Loucy (cell line): ENCODE data around the gene NOS1.

Experiments
- EZH2phosphoT487 ChIP-seq: fragments of 200-600 bp; IDR thresholded peaks from 2 replicates; pipeline ENCODE4 v1.6.1; 2018; ENCODE audit warnings: antibody characterized with exemption, mild to moderate bottlenecking, moderate library complexity, borderline replicate concordance
- TF ChIP-seq, protein P1 (sequence below): fragments of 200-600 bp; sonication (generic); conservative IDR thresholded peaks from 2 replicates; pipeline ENCODE4 v1.5.1; 2014; ENCODE audit warnings: mild to moderate bottlenecking, antibody characterized with exemption, low read length

DNA sequence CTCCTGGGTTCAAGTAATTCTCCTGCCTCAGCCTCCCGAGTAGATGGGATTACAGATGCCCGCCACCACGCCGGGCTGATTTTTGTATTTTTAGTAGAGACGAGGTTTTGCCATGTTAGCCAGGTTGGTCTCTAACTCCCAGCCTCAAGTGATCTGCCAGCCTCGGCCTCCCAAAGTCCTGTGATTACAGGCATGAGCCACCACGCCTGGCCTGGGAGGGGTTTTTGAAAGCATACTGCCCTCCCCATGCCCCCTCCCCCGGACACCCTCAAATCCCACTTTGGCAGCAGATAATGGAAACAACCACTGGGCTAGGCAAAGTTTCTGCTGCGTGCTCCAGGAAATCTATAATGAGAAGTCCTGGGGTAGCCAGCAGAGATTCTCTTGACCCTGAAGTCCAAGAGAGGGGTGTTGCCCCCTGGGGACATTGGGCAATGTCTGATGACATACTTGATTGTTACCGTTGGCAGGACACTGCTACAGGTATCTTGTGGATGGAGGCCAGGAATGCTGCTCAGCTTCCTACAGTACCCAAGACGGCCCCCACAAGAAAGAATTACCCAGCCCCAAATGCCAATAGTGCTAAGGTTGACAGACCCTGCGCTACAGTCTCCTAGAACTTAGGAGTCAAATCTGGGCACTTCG lies 152.5 kb downstream of the NOS1 start:
- TF ChIP-seq EZH2phosphoT487, result no peak
- TF ChIP-seq, protein P1, sequence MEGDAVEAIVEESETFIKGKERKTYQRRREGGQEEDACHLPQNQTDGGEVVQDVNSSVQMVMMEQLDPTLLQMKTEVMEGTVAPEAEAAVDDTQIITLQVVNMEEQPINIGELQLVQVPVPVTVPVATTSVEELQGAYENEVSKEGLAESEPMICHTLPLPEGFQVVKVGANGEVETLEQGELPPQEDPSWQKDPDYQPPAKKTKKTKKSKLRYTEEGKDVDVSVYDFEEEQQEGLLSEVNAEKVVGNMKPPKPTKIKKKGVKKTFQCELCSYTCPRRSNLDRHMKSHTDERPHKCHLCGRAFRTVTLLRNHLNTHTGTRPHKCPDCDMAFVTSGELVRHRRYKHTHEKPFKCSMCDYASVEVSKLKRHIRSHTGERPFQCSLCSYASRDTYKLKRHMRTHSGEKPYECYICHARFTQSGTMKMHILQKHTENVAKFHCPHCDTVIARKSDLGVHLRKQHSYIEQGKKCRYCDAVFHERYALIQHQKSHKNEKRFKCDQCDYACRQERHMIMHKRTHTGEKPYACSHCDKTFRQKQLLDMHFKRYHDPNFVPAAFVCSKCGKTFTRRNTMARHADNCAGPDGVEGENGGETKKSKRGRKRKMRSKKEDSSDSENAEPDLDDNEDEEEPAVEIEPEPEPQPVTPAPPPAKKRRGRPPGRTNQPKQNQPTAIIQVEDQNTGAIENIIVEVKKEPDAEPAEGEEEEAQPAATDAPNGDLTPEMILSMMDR, result no peak
